Mucosa of descending colon (tissue), 3 donors: Measurements from ENCODE around the gene FAM107B. TPM values are rescaled to one million over a fixed set of nuclear protein-coding genes. Genes with fewer than 3 reads are reported as not detected.
A peak's percentile ranks its signal among the peaks of the same experiment; 100 is the strongest.

Experiments
- ATAC-seq: fragments of 200-7000 bp; cut with Tn5 transposase; one replicate; pipeline ENCODE4 v1.9.1; 2020; ENCODE audit warnings: mild to moderate bottlenecking, moderate library complexity
- DNase-seq, 3 donors: peaks; one replicate each; pipeline ENCODE4 v3.0.0-alpha.2; 2020
- H3K36me3 ChIP-seq: fragments of 200-600 bp; one replicate; pipeline ENCODE4 v1.8.0; 2021; ENCODE audit warnings: low read depth, mild to moderate bottlenecking
- H3K4me1 ChIP-seq: fragments of 200-600 bp; one replicate; pipeline ENCODE4 v1.8.0; 2021; ENCODE audit warnings: low read depth, mild to moderate bottlenecking
- H3K4me3 ChIP-seq: fragments of 200-600 bp; one replicate; pipeline ENCODE4 v1.8.0; 2021; ENCODE audit warnings: mild to moderate bottlenecking
- H3K9me3 ChIP-seq: fragments of 200-600 bp; one replicate; pipeline ENCODE4 v1.8.0; 2021; ENCODE audit warnings: mild to moderate bottlenecking
- CTCF ChIP-seq: fragments of 200-600 bp; IDR thresholded peaks from one replicate; pipeline ENCODE4 v1.8.0; 2022; ENCODE audit warnings: antibody characterized with exemption, mild to moderate bottlenecking
- intact Hi-C, 2 donors: fragments of 100-400 bp; cut with DNase I in 1 of 2; cut with micrococcal nuclease in 1 of 2; formaldehyde crosslinking; loops; one replicate each; pipeline versions ENCODE4 v1.11.0 to v1.11.1; 2022; cut with DNase I, micrococcal nuclease
- total RNA-seq, 3 donors: library from RNA; stranded (reverse); fragmentation: NEBNext Ultra II Directional in 2 of 3; extraction: Animal tissue kit (Norgen Biotek cat#: 25700) in 2 of 3; gene quantifications; one replicate each; pipeline versions ENCODE4 v1.2.1 to v1.2.4, GENCODE V29; 2021 to 2023
- donor health status: DM: no; HTN: no; CAD: no; lungs with moderate emphysema.
- donor health status: DM: no; HTN: no; CAD: no.
- donor health status: DM: no; HTN: yes; CAD: no.

Gene FAM107B
- total RNA-seq, 3 donors from 2014 or later = 45.6 to 77.7 (median 76.9) TPM

GRCh38 chr10:14774214-14774580, 500 bp downstream of the FAM107B start:
- no peak for TF ChIP-seq CTCF
- Histone ChIP-seq H3K9me3 (no peaks in the 10 kb centered on the region), H3K4me1 (peaks cover 12% of the 10 kb centered on the region), H3K36me3 (no peaks in the 10 kb centered on the region), H3K4me3 (no peak overlapping the region)
- no peak for ATAC-seq
- intact Hi-C loops = no loop called here
- DNase-seq = no peak

GRCh38 chr10:14773551-14774213, 1.0 kb downstream of the FAM107B start:
- no peaks in the 10 kb centered on the region for H3K36me3 ChIP-seq
- DNase-seq (peak in 1 of 3 donors; percentile 27), ATAC-seq (peak; percentile 33)
- peaks cover 6% of the 10 kb centered on the region for H3K4me1 ChIP-seq
- no peak overlapping the region for H3K4me3 ChIP-seq
- TF ChIP-seq CTCF = no peak
- H3K9me3 ChIP-seq = no peaks in the 10 kb centered on the region
- intact Hi-C loops = no loop called here

GRCh38 chr10:14772399-14772798, 2.3 kb downstream of the FAM107B start:
- TF ChIP-seq CTCF = no peak
- no peak for DNase-seq
- no peaks in the 10 kb centered on the region for H3K36me3 ChIP-seq
- no peaks in the 10 kb centered on the region for H3K4me1 ChIP-seq
- no peak for ATAC-seq
- no peaks in the 10 kb centered on the region for H3K9me3 ChIP-seq
- intact Hi-C loops = no loop called here
- no peak overlapping the region for H3K4me3 ChIP-seq

- DNase-seq (no peak), ATAC-seq (no peak)
- no peak for TF ChIP-seq CTCF
- H3K4me3 ChIP-seq = no peak overlapping the region
- intact Hi-C loops = no loop called here
- no peaks in the 10 kb centered on the region for H3K9me3 ChIP-seq
- no peaks in the 10 kb centered on the region for H3K4me1 ChIP-seq
- no peaks in the 10 kb centered on the region for H3K36me3 ChIP-seq
Measured at GRCh38 chr10:14770927-14771326, 3.8 kb downstream of the FAM107B start.

GRCh38 chr10:14761372-14761771, 13.3 kb downstream of the FAM107B start:
- H3K4me1 ChIP-seq = no peaks in the 10 kb centered on the region
- ATAC-seq (no peak), DNase-seq (no peak)
- intact Hi-C loops = no loop called here
- no peak for TF ChIP-seq CTCF
- H3K9me3 ChIP-seq = no peaks in the 10 kb centered on the region
- no peak overlapping the region for H3K4me3 ChIP-seq
- H3K36me3 ChIP-seq = no peaks in the 10 kb centered on the region
